DMS53 (cell line): ENCODE results near the gene DLD.
"Not testable (repeated sequence)": the region's sequence is repeated elsewhere in the genome, so short reads cannot be mapped to it uniquely, and the experiment has no call there.

ENCODE experiments used
- DNase-seq: peaks from one replicate; lab custom pipeline; 2025; lab: John Stamatoyannopoulos, UW

Gene DLD

DNA sequence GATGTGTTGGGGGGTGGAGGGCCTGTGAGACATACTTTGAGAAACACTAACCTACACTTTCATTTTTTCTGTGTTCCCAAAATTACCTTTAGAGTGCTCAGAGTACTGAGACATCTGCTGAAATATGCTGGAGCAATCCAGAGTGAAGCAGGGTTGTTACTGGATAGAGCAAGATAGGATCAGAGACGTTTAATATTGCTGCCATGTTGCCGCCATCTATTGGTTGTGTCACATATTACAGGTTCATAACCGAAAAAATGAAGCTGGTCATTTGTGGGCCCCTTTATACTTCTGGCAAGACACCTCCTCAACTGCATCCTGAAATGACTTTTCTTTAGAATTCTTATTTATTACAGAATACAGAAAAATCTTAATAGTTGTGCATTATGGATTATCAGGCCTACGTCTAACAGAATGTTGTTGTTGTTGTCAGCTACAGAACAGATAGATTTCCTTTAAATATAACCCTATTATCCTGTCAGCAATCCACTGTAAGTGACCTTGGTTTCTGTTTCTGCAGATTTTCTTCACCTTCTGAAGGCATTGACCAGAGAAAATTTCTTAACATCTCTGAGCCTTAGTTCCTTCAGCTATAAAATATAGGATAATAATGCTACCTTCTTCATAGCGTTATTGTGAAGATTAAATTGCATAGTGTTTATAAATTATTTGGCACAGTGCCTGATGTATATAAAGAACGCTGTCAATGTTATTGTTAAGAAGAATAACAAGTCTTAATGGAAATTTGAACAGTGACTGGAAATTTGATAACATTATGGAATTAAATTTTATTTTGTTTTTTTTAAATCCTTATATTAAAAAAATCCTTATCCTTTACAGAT lies 16.2 kb upstream of the DLD start:
- peak; percentile 88 for DNase-seq

DNA sequence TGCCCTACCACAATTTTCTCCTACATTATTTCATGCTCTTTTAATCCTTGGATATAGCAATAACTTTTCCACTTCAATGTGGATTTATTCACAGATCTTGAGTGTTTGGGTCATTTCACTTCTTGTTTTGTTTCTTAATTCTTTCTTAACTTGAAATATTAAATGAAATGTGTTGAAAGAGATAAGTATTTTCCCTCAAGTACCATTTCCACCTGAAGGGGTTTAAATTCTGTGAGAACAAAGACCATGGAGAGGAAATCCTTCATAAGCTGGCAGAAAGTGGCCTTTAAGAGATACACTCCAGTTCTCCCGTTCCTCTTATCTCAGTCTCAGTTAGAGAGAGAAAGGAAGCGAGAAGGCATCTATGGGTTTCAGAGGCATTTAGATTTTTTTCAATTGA lies 14.1 kb upstream of the DLD start:
- no peak for DNase-seq

DNA sequence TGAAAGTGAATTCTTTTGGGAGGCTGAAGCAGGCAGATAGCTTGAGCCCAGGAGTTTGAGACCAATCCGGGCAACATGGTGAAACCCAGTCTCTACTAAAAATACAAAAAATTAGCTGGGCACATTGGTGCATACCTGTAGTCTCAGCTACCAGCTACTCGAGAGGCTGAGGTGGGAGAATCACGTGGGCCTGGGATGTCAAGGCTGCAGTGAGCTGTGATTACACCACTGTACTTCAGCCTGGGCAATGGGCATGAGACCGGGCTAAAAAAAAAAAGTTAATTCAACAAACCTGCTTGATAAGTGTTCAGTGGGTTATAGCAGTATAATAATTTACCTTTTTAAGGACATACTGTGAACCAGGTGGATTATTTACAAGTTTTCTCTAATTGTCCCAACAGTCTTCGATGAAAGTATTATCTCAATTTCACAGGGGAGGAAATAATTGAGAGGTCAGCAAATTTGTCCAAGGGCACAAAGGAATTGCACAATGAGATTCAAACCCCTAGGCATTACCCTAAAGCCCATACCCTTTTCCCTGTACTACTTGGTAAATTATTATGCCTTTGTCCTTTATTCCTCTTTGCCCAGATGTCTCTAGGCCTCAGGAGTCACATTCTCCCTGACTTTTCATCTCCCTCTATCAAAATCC lies 13.1 kb upstream of the DLD start:
- DNase-seq, result no peak

- DNase-seq, result no peak
Observed at GRCh38 chr7:107878636-107879035, 12.3 kb upstream of the DLD start.

GRCh38 chr7:107879400-107880035 lies 11.5 kb upstream of the DLD start:
- DNase-seq, result peak; percentile 89

DNA sequence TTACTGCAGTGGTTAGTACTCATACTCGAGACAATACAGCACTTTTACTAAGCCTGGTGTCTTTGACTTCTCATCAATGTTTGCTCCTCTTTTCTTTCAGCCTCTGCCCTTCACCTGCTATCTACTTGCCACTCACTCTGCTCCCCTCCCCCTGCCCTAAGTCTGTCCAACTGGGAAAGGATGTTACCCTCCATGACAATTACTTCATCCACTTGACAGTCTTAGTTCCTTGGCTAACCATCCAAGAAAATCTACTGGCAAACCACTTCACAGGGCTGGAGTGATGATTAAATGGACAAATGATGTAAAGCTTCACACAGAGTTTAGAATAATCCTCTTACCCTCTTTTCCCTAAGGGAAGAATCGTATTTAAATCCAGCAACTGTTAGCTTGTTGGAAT lies 8.2 kb upstream of the DLD start:
- DNase-seq, result peak; percentile 18

- no peak for DNase-seq
Observed at GRCh38 chr7:107884066-107884818, 6.7 kb upstream of the DLD start.

GRCh38 chr7:107887827-107888226 lies 3.2 kb upstream of the DLD start:
- not testable (repeated sequence) for DNase-seq

DNA sequence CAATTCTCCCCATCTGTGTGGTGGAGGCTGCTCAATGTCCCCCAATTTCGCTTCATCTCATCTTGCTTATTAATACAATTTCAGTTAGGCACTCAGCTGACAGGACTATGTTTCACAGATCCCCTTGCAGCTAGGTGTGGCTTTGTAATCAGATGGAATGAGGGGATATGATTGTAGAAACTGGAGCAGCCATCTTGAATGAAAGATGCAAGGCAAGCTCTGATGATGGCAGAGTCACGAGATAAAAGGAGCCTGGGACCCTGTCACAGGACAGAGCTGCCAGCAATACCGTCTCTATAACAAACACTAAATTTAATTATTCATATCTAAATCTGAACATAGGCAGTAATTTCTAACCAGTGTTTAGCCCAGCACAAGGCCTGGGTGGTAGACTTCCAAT lies 991 bp upstream of the DLD start:
- DNase-seq, result no peak

DNA sequence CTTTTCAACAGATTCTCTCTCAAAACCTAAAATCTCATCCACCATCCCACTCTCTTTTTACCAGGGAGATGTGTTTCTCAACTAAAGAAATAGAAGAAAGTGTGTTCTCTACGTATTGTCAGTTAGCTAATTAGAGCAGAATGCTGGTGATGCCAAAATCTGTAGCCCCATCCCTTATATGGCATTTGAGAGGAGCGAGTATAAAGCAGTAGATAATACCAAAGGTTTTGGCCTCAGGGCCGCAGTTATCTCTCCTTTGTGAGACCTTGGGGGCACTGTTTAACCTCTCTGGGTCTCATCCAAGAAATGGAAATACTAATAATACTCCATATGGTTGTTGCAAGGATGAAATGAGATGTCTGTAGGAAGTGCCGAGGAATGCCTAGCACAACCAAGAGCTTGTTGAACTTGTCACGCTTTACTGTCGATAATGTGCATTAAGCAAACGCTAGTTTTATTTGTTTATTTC lies 456 bp upstream of the DLD start:
- DNase-seq, result no peak

- peak; percentile 56 for DNase-seq
Observed at GRCh38 chr7:107891636-107892366, 818 bp downstream of the DLD start.

GRCh38 chr7:107892367-107892741 lies 1.4 kb downstream of the DLD start:
- not testable (repeated sequence) for DNase-seq

GRCh38 chr7:107898997-107899594 lies 8.1 kb downstream of the DLD start:
- no peak for DNase-seq

GRCh38 chr7:107900496-107901015 lies 9.6 kb downstream of the DLD start:
- DNase-seq, result no peak

DNA sequence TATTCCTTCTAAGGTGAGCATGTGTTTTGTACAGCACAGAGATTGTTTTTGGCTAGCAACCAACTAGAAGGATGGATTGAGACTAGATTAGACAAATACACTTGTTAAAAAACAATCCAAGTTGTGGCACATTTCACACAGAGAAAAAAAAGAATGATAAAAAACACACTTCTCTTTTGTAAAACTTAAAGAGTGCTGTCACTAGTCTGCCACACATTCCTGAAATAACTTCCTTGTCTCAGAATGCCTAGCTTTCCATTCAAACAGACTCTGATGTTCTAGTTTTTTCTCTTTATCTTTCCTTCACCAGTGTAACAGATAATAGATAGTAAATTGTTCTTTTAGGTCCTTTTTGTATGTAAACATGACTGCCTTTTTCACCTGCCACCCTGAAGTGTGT lies 11.4 kb downstream of the DLD start:
- DNase-seq, result no peak

DNA sequence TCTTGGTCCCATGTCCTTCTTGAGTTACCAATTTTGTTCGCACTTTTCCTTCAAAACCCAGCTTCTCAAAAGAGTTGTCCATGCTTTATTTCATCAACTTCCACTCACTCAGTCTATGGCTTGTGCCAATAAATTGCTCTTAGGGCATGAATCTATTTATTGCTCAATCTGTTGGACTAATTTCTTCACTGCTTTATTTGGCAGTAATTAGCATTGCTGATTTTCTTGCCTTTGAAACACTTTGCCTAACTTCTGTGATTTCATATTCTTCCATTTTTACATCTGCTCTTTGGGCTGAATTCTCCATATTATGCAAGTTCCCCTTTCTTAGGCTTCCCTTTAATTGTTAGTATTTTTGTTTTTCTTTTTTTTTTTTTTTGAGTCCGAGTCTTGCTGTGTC lies 16.8 kb downstream of the DLD start:
- DNase-seq, result no peak

- DNase-seq, result no peak
Observed at GRCh38 chr7:107909445-107909844, 18.5 kb downstream of the DLD start.

- DNase-seq, result no peak
Observed at GRCh38 chr7:107911981-107912380, 21.0 kb downstream of the DLD start.

DNA sequence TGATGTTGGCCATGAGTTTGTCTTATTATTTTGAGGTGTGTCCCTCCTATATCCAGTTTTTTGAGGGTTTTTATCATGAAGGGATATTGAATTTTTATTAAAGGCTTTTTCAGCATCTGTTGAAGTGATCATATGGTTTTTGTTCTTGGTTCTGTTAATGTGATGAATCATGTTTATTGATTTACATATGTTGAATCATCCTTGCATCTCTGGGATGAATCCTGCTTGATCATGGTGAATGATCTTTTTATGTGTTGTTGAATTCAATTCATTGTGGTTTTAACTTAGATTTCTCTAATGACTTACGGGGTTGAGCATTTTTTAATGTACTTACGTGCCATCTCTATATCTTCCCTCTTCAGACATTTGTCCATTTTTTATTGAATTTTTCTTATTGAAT lies 22.9 kb downstream of the DLD start:
- DNase-seq, result no peak

GRCh38 chr7:107914831-107915230 lies 23.8 kb downstream of the DLD start:
- DNase-seq, result no peak

DNA sequence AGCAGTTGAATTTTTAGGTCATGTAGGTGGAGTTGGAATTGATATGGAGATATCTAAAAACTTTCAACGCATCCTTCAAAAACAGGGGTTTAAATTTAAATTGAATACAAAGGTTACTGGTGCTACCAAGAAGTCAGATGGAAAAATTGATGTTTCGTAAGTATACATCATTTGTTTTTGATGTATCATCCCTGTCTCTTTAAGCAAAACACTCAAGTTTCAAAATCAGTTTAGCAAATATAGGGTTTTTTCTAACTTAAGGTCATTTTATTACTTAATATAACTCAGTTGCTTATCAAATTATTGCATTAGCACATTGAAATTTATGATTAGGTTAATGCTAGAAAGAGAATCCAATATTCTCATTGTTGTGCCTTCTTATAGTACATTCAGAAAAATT lies 24.6 kb downstream of the DLD start:
- no peak for DNase-seq
